GM21423 (cell line): Measurements from ENCODE around the gene RNF141.

ENCODE experiments used
- ATAC-seq: cut with Tn5 transposase; IDR thresholded peaks from one replicate; pipeline ENCODE4 v1.9.1; 2021; ENCODE audit warnings: mild to moderate bottlenecking, moderate library complexity; ENCODE audit not compliant: unreplicated experiment

RNF141 gene

DNA sequence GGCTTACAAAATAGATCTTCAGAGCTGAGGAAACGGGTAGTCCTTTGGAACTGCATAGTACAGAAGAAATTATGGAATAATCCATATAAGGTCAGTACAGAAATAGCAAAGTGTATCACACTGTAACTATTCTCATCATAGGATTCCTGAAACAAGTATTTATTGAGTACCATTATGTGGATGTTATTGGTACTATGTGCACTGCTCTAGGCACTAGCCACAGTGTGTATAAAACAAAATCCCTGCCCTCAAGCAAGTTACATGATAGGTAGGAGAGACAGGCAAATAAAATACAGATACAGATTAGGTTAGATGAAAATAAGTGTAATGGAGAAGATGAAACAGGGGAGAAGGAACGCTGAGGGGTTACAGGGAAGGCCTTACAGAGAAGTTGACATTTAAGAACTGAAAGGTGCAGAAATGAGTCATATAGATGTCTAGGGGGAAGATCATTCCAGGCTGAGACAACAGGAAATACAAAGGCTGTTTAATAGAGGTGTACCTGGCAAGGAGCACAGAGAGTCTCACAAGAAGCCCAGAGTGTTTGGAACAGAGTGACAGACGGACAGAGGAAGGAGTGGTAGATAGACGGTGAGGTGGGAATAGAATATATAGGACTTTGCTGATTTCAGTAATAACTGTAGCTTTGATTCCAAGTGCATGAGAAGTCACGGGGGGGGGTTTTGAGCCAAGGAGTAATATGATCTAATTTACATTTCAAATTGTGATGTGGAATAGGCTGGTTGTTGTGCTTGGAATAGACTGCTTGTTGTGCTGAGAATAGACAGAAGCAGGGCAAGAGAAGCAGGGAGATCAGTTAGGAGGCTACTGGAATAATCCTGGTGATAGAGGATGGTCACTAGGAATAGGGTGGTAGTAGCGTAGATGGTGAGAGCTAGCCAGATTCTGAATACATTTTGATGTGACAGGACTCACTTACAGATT lies 13.7 kb downstream of the RNF141 start:
- peak; percentile 84 for ATAC-seq

DNA sequence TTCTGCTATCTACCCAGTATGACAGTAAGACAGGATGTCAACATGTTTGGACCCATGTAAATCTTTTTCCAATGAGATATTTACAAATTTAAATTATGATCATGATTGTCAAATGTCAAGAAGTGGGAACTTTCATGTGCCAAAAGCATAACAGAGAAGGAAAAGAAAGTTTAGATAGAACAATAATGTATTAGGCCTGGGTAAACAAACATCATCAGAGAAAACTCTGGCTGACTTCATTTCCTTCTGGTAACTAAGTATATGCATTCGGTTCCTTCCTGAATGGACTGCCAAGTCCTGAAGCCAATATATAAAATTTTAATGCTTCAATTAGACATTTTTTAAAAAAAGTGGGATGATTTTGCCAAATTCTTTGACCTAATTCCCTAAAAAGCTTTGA lies 16.5 kb downstream of the RNF141 start:
- ATAC-seq = no peak

DNA sequence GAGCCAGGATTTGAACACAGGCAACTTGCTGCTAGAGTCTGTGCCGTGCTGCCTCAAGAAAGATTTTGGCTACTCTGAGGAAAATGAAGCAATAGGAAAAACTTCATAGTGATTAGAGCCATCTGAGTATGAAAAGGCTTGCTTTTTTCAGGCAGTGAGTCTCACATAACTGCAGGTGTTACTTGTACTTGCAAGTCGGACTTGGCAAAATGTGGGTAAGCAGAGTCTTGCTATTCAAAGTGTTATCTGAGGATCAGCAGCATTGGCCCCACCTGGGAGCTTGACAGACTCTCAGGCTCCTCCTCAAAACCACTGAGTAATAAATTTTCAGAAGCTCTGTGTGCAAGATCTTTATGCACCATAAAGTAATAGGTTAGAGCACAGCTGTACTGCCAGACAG lies 18.1 kb downstream of the RNF141 start:
- no peak for ATAC-seq

DNA sequence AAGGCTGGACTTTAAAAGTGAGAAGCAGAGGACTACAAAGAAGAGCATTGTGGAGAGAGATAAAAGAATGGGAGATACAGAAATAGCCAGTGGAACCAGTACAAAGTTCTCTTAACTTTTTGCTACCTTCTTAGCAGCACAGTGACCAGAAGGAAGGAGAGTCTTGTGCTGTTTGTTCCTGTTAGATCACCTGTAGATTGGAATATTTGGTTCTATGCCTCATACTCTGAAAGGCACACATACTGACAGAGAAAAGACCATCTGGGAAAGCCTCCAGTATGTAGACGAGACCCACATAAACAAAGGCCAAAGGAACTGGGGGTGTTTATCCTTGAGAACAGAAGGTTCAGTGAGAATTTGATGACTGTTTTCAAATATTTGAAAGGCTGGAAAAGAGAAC lies 18.7 kb downstream of the RNF141 start:
- no peak for ATAC-seq

DNA sequence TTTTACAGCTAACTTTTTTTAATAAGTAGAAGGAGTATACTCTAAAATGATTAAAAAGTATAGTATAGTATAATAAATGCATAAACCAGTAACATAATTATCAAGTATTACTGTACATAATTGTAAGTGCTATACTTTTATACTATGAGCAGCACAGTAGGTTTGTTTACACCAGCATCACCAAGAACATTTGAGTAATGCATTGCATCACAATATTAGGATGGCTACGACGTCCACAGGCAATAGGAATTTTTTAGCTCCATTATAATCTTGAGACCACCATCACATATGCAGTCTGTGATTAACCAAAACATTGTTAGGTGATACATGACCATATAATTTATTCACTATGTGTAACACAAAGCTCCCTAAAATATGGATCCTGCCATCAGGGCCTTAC lies 20.4 kb downstream of the RNF141 start:
- no peak for ATAC-seq

DNA sequence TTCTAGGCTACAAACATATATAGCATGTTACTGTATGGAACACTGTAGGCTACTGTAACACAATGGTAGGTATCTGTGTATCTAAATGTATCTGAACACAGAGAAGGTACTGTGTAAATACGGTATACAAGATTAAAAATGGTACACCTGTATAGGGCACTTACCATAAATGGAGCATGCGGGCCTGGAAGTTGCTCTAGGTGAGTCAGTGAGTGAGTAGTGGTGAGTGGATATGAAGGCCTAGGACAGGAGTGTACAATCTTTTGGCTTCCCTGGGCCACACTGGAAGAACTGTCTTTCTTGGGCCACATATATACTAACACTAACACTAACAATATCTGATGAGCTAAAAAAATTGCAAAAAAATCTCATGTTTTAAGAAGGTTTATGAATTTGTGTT lies 21.4 kb downstream of the RNF141 start:
- no peak for ATAC-seq

DNA sequence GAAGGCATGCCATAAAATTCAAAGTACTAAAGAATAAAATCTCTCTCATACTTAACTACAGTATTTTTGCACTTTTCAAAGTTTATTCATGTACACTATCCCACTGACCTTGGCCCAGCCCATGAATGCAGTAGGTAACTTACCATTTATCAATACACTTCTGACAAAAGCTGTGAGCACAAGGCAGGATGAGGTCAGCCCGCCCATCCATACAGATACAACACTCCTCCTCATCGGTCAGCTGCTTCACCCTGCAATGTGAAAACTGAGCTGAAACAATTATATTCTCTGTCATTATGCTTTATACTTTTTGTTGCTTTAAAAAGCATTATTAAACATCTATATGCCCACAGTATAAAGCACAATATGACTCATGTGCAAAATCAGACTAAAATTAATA lies 22.1 kb downstream of the RNF141 start:
- ATAC-seq = no peak

DNA sequence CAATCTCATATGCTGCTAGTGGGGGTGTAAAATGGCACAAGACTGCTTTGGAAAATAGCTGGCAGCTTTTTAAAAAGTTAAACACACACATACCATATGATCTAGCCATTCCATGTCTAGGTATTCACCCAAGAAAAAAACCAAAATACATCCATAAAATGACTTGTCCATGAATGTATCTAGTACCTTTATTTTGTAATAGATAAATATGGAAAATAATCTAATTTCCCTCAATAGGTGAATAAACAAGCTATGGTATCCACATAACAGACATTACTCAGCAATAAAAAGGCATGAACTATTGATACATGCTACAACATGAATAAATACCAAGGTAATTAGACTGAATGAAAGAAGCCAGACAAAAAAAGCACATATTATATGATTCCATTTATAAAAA lies 22.9 kb downstream of the RNF141 start:
- ATAC-seq = no peak

DNA sequence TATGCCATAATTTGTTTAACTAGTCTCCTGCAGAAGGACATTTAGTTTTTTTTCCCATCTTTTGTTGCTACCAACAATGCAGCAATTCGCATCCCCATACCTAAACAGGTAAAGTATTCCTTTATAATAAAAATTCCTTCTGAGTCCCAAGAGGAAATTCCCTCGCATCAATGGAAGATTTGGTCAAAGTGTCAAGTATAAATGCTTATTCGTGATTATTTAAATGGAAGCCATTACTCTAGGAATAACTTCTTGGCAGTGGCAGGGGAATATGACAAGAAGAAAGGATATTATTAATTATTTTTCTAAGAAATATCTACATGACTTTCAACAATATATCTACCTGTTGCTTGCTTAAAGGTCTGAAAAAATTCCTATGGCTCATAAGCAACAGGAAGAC lies 25.6 kb downstream of the RNF141 start:
- no peak for ATAC-seq

DNA sequence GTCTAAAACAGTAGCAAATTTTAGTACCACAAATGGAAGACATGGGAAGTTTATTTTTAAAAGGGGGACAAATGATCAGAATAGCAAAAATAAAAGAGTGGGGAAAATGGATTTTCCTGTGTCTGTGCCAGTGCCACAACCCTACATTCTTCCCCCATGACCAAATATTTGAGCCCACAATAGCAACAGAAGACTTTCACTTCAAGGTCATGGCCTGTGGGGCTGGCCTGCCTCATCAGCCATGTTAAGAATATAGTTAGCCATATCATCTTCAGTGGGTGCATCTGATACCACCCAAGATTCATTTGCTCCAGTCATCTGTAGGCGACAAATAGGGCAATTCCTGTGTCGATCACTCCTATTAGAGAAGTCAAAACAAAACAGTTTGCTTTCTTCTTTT lies 26.3 kb downstream of the RNF141 start:
- ATAC-seq = no peak

DNA sequence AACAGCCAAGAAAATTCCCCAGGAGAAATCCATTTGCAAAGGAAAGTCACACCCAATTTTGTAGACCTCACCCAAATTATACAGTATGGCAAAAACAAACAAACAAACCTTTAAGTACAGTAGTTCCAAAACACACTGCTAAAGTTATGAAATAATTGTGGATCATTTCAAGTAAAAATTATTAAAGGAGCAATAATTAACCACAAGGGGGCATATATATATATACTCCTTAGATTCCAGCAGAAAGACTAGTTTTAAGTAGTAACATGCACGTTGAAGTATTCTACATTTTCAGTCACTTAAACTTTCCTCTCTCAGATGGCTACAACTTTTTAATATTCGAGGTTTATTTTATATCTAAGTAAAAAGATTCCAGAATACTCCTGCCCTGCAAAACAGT lies 26.8 kb downstream of the RNF141 start:
- ATAC-seq = no peak

DNA sequence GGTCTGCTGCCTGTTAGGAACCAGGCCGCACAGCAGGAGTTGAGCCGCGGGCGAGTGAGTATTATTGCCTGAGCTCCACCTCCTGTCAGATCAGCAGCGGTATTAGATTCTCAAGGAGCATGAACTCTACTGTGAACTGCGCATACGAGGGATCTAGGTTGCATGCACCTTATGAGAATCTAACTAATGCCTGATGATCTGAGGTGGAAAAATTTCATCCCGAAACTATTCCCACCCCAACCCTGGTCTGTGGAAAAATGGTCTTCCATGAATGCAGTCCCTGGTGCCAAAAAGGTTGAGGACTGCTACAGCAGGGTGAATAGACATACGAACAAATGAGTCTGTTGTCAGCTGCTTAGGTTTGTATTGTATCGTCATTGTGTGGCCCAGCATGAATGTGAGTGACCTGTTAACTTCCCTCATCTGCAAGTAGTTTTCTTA lies 29.8 kb downstream of the RNF141 start:
- no peak for ATAC-seq

DNA sequence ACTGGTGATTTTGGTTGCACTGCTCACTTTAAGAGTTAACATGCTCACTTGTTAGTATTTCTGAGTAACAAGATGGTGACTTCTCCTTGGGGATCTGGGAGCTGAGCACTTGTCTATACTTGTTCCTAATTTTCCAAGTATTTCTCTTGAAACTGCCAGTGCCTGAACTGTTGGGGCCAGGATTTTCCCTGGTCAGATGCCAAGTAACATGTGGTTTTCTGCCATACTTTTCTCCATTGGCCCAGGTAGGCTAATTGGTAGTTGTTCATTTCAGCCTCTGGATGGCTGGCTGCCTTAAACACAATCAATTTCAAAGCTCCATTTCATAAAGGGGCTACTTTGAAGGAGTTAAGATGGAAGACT lies 35.0 kb downstream of the RNF141 start:
- ATAC-seq = no peak

DNA sequence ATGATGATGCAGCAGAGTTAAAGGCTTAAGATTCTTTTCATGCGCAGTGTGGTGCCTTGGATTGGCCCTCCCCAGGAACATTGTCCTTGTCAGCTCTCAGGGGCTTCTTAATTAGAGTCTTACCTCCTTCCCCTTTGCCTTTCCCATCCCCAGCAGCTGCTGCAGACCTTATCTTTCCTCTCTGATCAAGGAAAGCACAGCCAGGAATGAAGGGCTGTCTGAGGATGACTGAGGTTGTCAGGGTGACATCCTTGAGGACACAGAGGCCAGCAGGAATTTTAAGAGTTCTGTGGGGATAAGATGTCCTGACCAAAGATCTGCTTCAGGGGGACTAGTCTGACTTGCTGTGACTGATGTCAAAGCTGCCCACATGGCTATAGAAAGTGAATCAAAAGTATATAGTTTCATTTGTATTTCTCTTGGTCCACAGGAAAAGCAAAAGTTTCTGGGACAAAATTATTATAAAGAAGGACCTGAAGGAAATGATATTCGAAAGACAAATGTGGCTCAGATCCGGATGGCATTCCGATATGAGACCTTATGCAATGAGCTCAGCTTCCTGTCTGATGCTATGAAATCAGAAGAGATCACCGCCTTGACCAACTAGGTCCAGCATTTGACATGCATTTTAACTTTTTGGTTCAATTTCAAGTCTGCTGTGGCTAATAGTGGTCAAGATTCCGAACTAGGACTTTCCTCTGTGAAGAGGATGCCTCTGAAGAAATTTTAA lies 35.5 kb downstream of the RNF141 start:
- no peak for ATAC-seq

DNA sequence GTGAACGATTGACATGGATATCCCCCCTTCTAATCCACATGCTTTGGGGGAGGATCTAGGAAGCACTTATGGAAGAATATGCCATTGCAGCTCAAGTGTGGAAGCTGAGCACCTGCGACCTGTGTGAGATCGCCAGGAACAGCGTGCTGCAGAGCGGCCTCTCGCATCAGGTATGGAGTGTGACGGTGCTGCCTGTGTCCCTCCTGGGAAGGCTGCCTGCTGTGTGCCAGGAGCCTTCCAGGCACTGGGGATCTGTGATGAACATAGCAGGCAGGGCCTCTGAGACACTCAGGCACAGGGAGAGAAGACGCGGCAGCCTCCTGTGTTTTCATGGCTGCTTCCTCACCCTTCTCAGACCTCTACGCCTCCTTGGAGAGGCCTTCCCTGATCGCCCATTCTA lies 36.5 kb downstream of the RNF141 start:
- ATAC-seq = no peak

DNA sequence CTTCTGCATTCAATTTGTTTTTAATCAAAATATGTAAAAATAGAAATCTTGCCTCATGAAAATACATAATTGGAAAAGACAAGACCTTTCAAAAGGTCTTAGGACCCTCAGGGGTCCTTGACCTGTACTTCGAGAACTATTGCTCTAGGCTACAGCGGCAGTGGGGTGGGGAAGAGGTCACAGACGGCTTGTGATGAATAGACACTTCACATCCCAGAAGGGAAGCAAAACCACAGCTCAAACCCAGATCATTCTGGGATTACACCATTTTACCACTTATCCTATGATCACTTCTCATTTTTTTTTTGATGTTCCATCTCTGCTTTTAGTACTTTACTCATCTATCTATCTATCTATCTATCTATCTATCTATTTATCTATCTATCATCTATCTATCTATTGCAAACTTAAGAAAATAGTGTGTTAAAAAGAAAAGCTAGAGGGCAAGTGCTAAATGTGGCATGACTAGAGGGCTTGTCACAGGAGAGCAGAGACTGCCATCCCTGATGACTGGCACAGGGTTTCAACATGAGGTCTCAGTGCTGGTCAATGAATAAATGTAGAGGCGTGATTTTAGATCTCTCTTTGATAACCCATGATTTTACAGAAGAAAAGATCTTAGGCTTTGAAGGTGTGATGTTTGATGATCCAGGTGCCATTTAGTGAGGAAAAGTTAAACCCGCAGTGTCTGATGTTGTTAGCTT lies 37.1 kb downstream of the RNF141 start:
- ATAC-seq = no peak

DNA sequence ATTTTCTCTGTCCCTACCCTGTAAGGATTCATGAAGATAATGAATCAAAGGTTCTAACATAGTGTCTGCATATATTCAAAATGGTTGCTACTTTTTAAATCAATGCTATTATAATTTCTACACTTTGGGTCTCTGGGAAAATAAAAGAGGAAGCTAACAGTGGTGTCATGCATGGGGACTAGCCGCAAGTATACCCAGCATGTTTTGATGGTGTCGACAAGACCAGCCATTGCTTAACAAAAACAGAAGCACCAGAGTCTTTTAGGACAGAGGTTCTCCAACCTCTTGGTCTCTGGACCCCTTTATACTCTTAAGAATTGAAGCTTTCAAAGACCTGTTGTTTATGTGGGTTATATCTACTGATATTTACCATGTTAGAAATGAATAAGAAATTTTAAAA lies 37.8 kb downstream of the RNF141 start:
- no peak for ATAC-seq

DNA sequence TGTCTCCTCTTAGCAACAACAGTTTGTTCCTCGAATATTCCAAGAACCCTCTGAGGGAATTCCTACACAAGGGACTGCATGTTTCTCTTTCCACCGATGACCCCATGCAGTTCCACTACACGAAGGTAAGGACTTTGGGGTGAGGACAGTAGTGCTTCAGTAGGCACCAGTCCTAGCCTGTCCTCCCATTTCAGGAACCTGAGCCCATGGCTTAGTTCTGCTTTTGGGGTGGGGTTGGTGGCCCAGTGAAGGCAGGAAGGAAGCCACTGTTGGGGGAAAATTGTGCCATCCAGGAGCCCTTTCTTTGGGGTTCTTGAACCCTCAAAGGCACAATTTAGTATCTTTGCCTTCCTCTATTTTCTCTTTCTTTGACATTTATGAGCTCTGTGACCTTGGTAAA lies 38.2 kb downstream of the RNF141 start:
- no peak for ATAC-seq

DNA sequence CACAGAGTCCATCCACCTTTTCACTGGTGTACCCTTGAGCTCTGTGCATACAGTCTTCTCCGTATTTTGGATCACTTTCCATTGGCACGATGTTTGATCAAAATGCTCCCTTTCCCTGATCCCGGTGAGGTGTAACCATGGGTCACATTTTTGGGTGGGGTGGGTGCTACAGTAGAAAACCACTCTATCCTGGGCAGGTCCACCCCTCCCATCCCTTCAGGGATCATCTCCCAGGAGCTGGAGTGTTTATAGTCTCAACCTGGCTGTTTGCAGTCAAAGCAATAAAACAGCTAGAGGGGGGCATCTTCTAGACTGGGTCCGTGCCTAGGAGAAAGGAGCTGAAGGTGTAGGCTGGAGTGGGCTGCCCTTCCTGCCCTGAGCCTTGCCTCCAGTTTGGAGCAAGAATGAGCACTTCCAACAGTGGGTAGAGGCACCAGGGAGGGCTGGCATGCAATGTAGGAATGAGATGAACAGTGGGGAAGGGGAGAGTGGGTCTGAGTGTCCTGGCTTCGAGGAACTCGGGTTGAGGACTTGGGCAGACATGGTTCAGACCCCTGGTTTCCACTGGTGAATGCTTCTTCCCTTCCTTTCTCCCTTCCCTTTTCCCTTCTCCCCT lies 38.8 kb downstream of the RNF141 start:
- ATAC-seq = no peak

DNA sequence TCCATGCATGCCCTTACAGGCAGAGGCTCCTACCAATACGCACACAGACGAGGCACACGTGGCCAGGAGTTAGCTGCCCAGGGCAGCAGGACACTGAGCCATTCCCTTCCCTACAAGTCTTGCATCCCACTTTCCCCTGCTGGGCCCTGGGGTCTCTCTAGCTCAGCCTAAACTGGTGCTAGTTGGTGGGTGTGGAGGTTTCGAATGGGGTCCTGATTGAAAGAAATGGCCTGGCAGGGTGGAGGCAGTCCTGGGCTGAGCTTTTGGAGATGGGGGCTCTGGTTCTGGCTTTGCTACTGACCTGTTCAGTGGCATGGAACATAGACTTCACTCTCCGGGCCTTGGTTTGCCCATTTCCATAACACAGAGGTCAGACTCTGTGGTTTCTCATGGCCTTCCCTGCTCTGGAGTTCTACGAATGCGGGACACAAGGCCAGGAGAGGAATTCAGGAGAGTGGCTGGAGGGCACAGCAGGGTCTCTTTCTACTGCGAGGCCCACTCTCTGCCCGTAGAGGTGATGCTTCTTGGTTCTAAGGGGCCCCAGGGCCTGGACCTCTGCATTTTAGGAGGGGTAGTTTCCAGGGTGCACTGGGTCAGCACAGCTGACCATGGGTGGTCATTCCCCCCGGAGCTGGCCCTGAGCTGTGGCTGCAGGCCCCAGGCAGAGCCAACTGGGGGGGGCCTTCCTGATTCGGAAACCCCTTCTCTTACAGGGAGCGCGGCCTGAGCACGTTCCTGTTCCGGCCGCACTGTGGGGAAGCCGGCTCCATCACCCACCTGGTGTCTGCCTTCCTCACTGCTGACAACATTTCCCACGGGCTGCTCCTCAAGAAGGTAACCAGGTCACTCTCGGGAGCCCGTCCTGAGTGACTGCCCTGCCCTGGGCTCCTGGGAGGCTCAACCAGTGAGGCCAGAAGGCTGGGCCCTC lies 40.0 kb downstream of the RNF141 start:
- no peak for ATAC-seq
